HG03460 (cell line): Measurements from ENCODE around the gene SMTNL2.

Source experiments
- ATAC-seq: cut with Tn5 transposase; IDR thresholded peaks from one replicate; pipeline ENCODE4 v1.9.1; 2021; ENCODE audit not compliant: unreplicated experiment

The SMTNL2 gene

GRCh38 chr17:4584101-4584916 lies at the start of gene SMTNL2:
Gene SMTNL2, plus strand, starts transcription at chr17:4584529. Its CDS starts 77 bp downstream, at chr17:4584606.
- no peak for ATAC-seq

GRCh38 chr17:4534928-4535666 lies 49.2 kb upstream of the SMTNL2 start:
- ATAC-seq, result no peak

GRCh38 chr17:4535667-4536258 lies 48.6 kb upstream of the SMTNL2 start:
- no peak for ATAC-seq

GRCh38 chr17:4536259-4536741 lies 48.0 kb upstream of the SMTNL2 start:
- no peak for ATAC-seq

- no peak for ATAC-seq
Measured at GRCh38 chr17:4536742-4537411, 47.5 kb upstream of the SMTNL2 start.

GRCh38 chr17:4537451-4538235 lies 46.7 kb upstream of the SMTNL2 start:
- ATAC-seq, result no peak

- ATAC-seq, result no peak
Measured at GRCh38 chr17:4538236-4539002, 45.9 kb upstream of the SMTNL2 start.

GRCh38 chr17:4539025-4539424 lies 45.3 kb upstream of the SMTNL2 start:
- no peak for ATAC-seq

- no peak for ATAC-seq
Measured at GRCh38 chr17:4539576-4540223, 44.6 kb upstream of the SMTNL2 start.

- no peak for ATAC-seq
Measured at GRCh38 chr17:4540224-4540651, 44.1 kb upstream of the SMTNL2 start.

- ATAC-seq, result no peak
Measured at GRCh38 chr17:4540687-4541327, 43.5 kb upstream of the SMTNL2 start.

- no peak for ATAC-seq
Measured at GRCh38 chr17:4541328-4542002, 42.9 kb upstream of the SMTNL2 start.

- no peak for ATAC-seq
Measured at GRCh38 chr17:4542003-4542725, 42.2 kb upstream of the SMTNL2 start.

GRCh38 chr17:4542726-4543191 lies 41.6 kb upstream of the SMTNL2 start:
- ATAC-seq, result no peak

- ATAC-seq, result no peak
Measured at GRCh38 chr17:4543557-4544026, 40.7 kb upstream of the SMTNL2 start.

- no peak for ATAC-seq
Measured at GRCh38 chr17:4544135-4544950, 40.0 kb upstream of the SMTNL2 start.

GRCh38 chr17:4544951-4545216 lies 39.4 kb upstream of the SMTNL2 start:
- no peak for ATAC-seq
